Measurements from ENCODE around the gene MUC21. TPM values are rescaled to one million over a fixed set of nuclear protein-coding genes. Genes with fewer than 3 reads are reported as not detected.

Gene MUC21
- total RNA-seq, 1 donor from 2014 or later, result not detected

DNA sequence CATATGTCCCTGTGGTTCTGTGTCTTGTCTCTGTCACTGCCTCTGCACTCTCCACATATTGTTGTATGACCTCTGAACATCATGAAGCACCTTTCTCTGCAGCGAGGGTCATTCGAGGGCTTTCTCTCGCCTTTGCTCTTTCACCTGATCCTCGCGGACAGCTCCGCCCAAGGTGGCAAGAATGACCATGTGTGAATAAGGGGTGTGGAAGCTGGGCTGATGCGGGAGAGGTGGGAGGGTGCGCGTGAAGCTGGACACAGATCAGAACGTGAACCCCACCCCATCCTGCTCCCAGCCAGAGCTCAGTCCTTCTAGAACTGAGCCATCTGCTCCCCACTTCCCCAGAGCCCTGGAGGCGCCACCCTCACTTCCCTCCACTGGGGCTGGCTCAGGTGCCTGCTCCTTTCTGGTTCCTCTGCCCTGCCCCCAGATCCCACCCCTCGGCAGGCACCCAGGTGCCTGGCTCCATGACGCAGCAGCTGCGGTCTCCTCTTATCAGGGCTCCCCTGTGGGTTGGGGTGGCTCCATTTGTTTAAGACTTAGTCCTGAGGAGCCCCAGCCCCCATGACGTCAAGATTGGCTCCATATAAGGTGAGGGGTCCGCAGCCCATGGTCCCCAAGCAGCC lies 43.0 kb upstream of the MUC21 start, which contains the start of gene MUCL3:
Gene MUCL3, plus strand, starts transcription at position 613 of the 626 bp plus-strand sequence. CDS start 27 bp downstream, outside the sequence.
- Mint-ChIP-seq H3K4me1 (ENCODE audit: low read depth, unreplicated experiment) (no peaks in the 10 kb centered on the region), H3K4me3 (ENCODE audit: unreplicated experiment) (no peak within 1 kb of the TSS), H3K9me3 (ENCODE audit: unreplicated experiment) (peaks cover 2% of the 10 kb centered on the region), H3K27me3 (ENCODE audit: unreplicated experiment) (peaks cover 2% of the 10 kb centered on the region), H3K27ac (ENCODE audit: unreplicated experiment) (no peak within 1 kb of the TSS), H3K36me3 (ENCODE audit: unreplicated experiment) (peaks cover under 1% of the 10 kb centered on the region)
- TF ChIP-seq, protein P1, sequence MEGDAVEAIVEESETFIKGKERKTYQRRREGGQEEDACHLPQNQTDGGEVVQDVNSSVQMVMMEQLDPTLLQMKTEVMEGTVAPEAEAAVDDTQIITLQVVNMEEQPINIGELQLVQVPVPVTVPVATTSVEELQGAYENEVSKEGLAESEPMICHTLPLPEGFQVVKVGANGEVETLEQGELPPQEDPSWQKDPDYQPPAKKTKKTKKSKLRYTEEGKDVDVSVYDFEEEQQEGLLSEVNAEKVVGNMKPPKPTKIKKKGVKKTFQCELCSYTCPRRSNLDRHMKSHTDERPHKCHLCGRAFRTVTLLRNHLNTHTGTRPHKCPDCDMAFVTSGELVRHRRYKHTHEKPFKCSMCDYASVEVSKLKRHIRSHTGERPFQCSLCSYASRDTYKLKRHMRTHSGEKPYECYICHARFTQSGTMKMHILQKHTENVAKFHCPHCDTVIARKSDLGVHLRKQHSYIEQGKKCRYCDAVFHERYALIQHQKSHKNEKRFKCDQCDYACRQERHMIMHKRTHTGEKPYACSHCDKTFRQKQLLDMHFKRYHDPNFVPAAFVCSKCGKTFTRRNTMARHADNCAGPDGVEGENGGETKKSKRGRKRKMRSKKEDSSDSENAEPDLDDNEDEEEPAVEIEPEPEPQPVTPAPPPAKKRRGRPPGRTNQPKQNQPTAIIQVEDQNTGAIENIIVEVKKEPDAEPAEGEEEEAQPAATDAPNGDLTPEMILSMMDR (IDR thresholded peaks at IDR 0.05; ENCODE audit: partially characterized antibody, unreplicated experiment), result no peak
- no peak for DNase-seq

DNA sequence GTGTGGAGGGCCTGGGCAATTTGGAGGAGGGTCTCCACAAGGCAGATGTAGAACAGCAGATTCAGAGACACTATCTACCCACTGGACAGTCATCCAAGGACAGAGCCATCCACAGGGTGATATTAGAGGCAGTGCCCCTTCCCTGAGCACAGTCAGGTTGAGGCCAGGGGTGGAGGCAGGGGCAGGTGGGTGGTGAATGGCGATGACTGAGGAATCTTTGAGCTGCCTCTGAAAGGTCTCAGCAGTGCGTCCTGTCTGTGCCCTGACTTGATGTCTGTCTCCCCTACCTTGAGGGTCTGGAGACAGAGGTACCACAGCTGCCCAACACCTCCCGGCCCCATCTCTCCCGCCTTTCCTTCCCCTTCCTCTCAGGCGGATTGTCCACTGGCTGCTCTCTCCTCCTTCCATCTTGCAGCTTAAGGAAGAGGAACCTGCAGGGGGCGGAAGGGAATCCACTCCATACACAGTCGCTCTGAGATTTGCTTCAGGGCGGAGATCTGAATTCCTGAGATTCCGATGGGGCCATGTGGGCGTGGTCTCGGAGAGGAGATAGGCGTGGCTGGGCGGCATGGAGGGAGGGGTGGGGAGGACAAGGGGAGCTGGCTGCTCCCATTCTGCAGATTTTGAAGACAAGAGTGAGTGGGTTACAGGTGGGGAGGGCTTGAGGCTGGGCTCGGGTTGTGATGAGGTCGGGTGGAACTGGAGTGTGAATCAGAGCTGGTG lies 41.0 kb upstream of the MUC21 start:
- Mint-ChIP-seq H3K36me3 (ENCODE audit: unreplicated experiment) (no peaks in the 10 kb centered on the region), H3K4me3 (ENCODE audit: unreplicated experiment) (no peak overlapping the region)

DNA sequence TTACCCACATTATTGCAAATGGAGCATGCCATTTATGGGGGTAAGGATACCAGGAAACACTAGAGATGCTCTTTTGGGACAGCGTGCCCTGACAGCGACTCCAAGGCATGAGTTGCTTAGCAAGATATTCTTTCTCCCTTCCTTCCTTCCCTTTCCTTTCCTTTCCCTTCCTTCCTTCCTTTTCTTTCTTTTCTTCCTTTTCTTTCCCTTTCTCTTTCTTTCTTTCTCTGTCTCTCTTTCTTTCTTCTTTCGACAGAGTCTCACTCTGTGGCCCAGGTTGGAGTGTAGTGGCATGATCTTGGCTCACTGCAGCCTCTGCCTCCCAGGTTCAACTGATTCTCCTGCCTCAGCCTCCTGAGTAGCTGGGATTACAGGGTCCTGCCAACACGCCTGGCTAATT lies 39.5 kb upstream of the MUC21 start:
- peaks cover 2% of the 10 kb centered on the region for H3K9me3 Mint-ChIP-seq (ENCODE audit: unreplicated experiment)
- H3K36me3 Mint-ChIP-seq (ENCODE audit: unreplicated experiment), result no peaks in the 10 kb centered on the region
- H3K4me3 Mint-ChIP-seq (ENCODE audit: unreplicated experiment), result no peak overlapping the region
- no peak overlapping the region for H3K27ac Mint-ChIP-seq (ENCODE audit: unreplicated experiment)
- DNase-seq, result no peak
- TF ChIP-seq, protein P1 (IDR thresholded peaks at IDR 0.05; ENCODE audit: partially characterized antibody, unreplicated experiment), result no peak
- H3K27me3 Mint-ChIP-seq (ENCODE audit: unreplicated experiment), result peaks cover 2% of the 10 kb centered on the region
- H3K4me1 Mint-ChIP-seq (ENCODE audit: low read depth, unreplicated experiment), result no peaks in the 10 kb centered on the region

More for the DNA sequence above, 41.0 kb upstream of the MUC21 start:
- Mint-ChIP-seq H3K4me1 (ENCODE audit: low read depth, unreplicated experiment) (no peaks in the 10 kb centered on the region), H3K27me3 (ENCODE audit: unreplicated experiment) (peaks cover 2% of the 10 kb centered on the region), H3K9me3 (ENCODE audit: unreplicated experiment) (peaks cover 2% of the 10 kb centered on the region), H3K27ac (ENCODE audit: unreplicated experiment) (no peak overlapping the region)
- TF ChIP-seq, protein P1 (IDR thresholded peaks at IDR 0.05; ENCODE audit: partially characterized antibody, unreplicated experiment), result no peak
- DNase-seq, result peak; percentile 38

DNA sequence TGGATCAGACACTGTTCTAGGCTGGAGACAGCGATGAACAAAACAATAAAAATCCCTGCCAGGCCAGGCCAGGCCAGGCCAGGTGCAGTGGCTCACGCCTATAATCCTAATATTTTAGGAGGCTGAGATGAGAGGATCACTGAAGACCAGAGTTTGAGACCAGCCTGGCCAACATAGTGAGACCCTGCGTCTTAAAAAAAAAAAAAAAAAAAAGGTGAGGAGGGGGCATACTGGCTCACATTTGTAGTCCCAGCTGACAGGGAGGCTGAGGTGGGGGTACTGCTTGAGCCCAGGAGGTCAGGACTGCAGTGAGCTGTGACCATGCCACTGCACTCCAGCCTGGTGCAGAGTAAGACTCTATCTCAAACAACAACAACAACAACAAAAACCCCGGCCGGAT lies 38.2 kb upstream of the MUC21 start:
- Mint-ChIP-seq H3K9me3 (ENCODE audit: unreplicated experiment) (peaks cover 2% of the 10 kb centered on the region), H3K27ac (ENCODE audit: unreplicated experiment) (no peak overlapping the region), H3K36me3 (ENCODE audit: unreplicated experiment) (no peaks in the 10 kb centered on the region), H3K27me3 (ENCODE audit: unreplicated experiment) (peaks cover 4% of the 10 kb centered on the region), H3K4me1 (ENCODE audit: low read depth, unreplicated experiment) (no peaks in the 10 kb centered on the region), H3K4me3 (ENCODE audit: unreplicated experiment) (no peak overlapping the region)
- TF ChIP-seq, protein P1 (IDR thresholded peaks at IDR 0.05; ENCODE audit: partially characterized antibody, unreplicated experiment), result no peak
- no peak for DNase-seq

DNA sequence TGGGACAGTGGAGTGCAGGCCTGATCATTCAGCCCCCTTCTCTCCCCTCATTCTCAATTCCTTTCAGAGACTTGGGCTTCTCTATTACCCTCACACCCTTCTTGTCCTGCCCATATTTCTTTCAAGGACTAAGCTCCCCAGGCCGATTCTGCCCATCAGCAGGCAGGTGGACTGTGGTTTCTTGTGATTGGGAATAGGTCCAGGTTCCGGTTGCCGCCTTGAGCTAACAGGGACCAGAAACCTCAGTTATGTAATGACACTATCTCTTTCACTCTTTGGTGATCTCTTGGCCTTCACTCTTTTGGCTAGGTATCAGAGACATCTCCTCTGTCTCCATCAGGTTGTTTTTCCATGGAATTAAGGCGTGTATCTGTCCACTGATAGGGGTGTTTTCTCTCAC lies 36.3 kb upstream of the MUC21 start:
- Mint-ChIP-seq H3K27ac (ENCODE audit: unreplicated experiment) (no peak overlapping the region), H3K27me3 (ENCODE audit: unreplicated experiment) (peaks cover 2% of the 10 kb centered on the region), H3K36me3 (ENCODE audit: unreplicated experiment) (peaks cover 10% of the 10 kb centered on the region), H3K4me3 (ENCODE audit: unreplicated experiment) (no peak overlapping the region), H3K9me3 (ENCODE audit: unreplicated experiment) (peaks cover 7% of the 10 kb centered on the region), H3K4me1 (ENCODE audit: low read depth, unreplicated experiment) (no peaks in the 10 kb centered on the region)
- TF ChIP-seq, protein P1 (IDR thresholded peaks at IDR 0.05; ENCODE audit: partially characterized antibody, unreplicated experiment), result no peak
- no peak for DNase-seq
